GM12892 (cell line): Measurements from ENCODE around the gene PRKAR1B.

Source experiments
- POLR2A ChIP-seq: IDR thresholded peaks from 2 replicates; pipeline ENCODE4 v1.6.1; 2011; ENCODE audit warnings: low read depth, low read length, control low read depth
- TAF1 ChIP-seq: IDR thresholded peaks from 2 replicates; pipeline ENCODE4 v1.6.1; 2011; ENCODE audit warnings: low read depth, mild to moderate bottlenecking, control low read depth, low read length, borderline replicate concordance

- TF ChIP-seq POLR2A (no peak), TAF1 (no peak)
Observed at GRCh38 chr7:681551-682307, 45.4 kb downstream of the PRKAR1B start.
